ENCODE measurements around the gene RNU5D-1.
A peak's percentile ranks its signal among the peaks of the same experiment; 100 is the strongest.
"Not testable (repeated sequence)": the region's sequence is repeated elsewhere in the genome, so short reads cannot be mapped to it uniquely, and the experiment has no call there.

The RNU5D-1 gene

DNA sequence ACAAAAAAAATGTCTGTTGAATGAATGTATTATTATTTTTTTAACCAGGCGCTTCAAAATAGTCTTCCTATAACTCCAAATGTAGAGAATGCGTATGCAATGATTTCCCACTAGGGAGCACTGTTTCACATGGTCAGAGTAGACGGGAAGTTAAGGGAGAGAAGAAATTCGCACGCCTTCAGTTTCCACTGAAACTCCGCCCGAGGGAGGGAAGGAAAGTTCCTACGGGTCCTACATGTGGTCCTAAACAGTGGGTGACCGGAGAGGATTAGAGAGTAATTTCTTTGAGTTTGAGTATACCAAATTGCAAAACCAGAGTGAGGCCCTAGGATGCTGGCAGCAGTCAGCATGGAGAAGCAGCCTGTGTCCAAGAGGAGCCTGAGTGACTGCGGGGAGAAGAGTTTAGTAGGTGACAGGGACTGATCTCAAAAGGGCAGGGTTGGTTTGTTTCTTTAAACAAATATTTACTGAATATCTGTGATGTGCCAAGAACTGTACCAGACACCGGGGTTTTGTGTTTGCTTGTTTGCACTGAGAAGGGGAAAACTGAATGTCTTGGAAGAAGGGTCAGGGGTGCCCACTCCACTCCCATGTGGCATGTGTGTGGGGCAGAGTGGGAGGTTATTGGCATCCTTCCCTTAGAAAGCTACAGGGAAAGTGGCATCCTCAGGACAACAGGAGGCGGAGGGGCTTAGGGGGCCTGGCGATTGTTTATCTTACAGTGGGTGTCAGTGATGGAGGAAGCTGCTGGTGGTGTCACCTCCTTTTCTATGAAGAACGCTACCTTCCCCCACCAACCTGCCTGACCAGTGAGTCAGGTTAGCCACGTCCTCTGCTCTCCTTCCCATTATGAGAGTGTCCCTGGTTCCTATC lies 22.8 kb downstream of the RNU5D-1 start:
- TF ChIP-seq, protein P1, sequence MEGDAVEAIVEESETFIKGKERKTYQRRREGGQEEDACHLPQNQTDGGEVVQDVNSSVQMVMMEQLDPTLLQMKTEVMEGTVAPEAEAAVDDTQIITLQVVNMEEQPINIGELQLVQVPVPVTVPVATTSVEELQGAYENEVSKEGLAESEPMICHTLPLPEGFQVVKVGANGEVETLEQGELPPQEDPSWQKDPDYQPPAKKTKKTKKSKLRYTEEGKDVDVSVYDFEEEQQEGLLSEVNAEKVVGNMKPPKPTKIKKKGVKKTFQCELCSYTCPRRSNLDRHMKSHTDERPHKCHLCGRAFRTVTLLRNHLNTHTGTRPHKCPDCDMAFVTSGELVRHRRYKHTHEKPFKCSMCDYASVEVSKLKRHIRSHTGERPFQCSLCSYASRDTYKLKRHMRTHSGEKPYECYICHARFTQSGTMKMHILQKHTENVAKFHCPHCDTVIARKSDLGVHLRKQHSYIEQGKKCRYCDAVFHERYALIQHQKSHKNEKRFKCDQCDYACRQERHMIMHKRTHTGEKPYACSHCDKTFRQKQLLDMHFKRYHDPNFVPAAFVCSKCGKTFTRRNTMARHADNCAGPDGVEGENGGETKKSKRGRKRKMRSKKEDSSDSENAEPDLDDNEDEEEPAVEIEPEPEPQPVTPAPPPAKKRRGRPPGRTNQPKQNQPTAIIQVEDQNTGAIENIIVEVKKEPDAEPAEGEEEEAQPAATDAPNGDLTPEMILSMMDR (conservative IDR thresholded peaks at IDR 0.05; ENCODE audit: low read depth, low read length) = peak; percentile 50
- DNase-seq (ENCODE audit: low read depth) = no peak
- no peak overlapping the region for H3K4me3 ChIP-seq (ENCODE audit: low read length)

DNA sequence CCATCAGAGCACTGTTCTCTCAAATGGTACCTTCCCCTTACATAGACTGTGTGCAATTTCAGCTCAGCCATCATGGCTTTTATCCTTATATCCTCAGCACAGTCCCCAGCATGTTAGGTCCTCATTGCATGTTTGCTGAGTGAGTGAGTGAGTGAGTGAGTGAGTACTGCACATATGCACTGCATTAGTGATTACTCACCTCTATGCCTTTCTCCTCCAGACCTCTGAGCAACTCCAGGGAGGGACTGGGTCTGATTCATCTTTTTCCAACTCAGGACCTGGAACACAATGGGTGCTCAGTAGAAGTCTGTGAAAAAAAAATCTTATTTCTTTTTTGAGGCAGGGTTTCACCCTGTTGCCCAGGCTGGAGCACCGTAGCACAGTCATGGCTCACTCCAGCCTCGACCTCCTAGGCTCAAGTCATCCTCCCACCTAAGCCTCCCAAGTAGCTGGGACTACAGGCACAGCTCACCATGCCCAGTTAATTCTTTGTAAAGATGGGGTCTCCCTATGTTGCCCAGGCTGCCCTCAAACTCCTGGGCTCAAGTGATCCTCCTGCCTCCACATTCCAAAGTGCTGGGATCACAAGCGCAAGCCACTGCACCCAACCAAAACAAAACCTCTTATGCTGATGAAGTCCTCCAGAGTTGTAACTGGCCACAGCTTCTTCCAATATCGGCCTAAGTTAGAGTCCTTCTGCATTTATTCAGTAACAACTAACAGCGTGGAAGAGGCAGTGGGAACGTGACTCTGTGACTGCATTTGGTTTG lies 23.7 kb downstream of the RNU5D-1 start:
- TF ChIP-seq, protein P1 (conservative IDR thresholded peaks at IDR 0.05; ENCODE audit: low read depth, low read length) = no peak
- H3K4me3 ChIP-seq (ENCODE audit: low read length) = no peak overlapping the region
- DNase-seq (ENCODE audit: low read depth) = peak; percentile 22

DNA sequence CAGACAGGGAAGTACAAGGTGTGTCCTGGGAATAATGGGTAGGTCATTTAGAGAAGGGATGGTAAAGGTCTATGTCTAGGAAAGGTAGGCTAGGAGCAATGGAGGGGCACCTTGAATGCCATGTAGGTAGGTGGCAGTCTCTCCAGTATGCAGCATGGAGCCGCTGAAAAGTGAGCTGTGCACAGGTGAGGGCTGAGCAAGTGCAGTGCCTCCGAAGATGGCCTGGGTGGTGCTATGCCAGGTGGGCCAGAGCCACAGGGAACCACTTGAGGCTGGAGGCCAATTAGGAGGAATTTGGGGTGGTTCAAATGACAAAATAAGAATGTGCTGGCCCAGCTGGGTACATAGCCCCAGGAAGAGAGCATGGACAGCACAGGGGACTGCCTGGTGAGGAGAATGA lies 25.0 kb downstream of the RNU5D-1 start:
- TF ChIP-seq, protein P1 (conservative IDR thresholded peaks at IDR 0.05; ENCODE audit: low read depth, low read length) = no peak
- H3K4me3 ChIP-seq (ENCODE audit: low read length) = no peak overlapping the region
- DNase-seq (ENCODE audit: low read depth) = no peak

DNA sequence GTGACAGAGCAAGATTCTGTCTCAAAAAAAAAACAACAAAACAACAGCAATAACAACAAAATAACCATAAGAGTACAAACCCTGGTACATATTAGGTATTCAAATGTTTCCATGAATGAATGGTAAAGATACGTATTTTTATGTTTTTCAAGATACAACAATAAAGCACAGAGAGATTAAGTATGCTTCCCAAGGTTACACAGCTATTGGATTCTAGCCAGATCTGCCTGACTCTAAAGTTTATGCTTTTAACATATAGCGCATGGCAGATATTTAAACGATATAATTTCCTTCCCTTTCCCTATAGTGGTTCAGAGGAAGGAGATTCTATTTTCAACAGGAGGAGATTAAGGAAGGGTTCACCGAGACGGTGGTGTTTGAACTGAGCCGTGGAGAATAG lies 25.5 kb downstream of the RNU5D-1 start:
- no peak overlapping the region for H3K4me3 ChIP-seq (ENCODE audit: low read length)
- TF ChIP-seq, protein P1 (conservative IDR thresholded peaks at IDR 0.05; ENCODE audit: low read depth, low read length) = no peak
- no peak for DNase-seq (ENCODE audit: low read depth)

DNA sequence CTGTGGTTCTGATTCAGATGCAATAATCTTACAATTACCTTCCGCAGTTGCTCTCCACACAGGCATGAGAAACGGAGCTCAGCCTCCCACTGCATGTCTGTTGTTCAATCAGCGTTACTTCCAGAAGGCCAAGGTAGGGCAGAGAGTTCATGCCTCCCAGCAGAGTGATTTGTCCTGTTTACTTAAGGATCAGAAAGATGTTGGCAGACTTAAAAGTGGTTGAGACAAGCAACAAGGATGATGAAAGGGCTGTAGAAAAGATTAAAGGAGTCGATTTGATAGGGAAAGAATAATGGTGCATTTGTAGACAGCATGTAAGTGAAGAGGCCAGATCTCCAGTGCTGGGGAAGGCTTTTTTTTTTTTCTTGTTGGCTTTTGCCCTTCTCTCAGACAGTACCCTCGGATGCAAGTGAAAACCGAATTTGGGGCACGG lies 29.8 kb downstream of the RNU5D-1 start:
- TF ChIP-seq, protein P1 (conservative IDR thresholded peaks at IDR 0.05; ENCODE audit: low read depth, low read length) = no peak
- no peak overlapping the region for H3K4me3 ChIP-seq (ENCODE audit: low read length)
- no peak for DNase-seq (ENCODE audit: low read depth)

DNA sequence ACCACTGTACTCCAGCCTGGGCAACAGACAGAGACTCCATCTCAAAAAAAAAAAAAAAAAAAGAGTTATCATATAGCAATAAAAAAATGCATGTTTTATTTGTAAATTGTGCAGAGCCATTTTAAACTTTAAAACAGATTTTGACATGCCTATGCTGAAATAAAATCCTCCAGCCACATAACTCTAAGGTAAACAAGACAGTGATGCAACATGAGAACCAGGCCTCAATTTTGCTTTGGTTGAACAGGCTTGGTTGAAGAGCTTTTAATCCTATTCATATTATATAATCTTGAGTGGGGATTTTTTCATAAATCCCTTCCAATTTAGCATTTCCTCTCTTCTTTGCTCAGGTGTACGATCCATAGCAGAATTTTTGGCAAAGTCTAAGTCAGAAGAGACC lies 30.4 kb downstream of the RNU5D-1 start:
- H3K4me3 ChIP-seq (ENCODE audit: low read length) = no peak overlapping the region
- DNase-seq (ENCODE audit: low read depth) = no peak
- TF ChIP-seq, protein P1 (conservative IDR thresholded peaks at IDR 0.05; ENCODE audit: low read depth, low read length) = no peak

DNA sequence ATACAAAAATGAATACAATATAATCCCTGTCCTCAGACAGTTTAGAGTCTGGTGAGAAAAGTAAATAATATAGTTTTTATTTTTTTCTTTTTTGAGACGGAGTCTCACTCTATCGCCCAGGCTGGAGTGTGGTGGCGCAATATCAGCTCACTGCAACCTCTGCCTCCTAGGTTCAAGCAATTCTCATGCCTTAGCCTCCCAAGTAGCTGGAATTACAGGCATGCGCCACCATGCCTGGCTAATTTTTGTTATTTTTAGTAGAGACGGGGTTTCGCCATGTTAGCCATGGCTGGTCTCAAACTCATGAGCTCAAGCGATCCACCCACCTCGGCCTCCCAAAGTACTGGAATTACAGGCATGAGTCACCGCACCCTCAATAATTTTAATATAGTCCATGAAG lies 31.6 kb downstream of the RNU5D-1 start:
- not testable (repeated sequence) for DNase-seq (ENCODE audit: low read depth); H3K4me3 ChIP-seq (ENCODE audit: low read length)
